TTC549 (cell line): ENCODE measurements around the gene GALNT5.
"Not testable (repeated sequence)": the region's sequence is repeated elsewhere in the genome, so short reads cannot be mapped to it uniquely, and the experiment has no call there.

Experiments used
- FAIRE-seq: peaks from 2 replicates; lab custom pipeline; 2012; peaks lifted over from hg19 to GRCh38; lab: Jason Lieb, UNC

Gene GALNT5

DNA sequence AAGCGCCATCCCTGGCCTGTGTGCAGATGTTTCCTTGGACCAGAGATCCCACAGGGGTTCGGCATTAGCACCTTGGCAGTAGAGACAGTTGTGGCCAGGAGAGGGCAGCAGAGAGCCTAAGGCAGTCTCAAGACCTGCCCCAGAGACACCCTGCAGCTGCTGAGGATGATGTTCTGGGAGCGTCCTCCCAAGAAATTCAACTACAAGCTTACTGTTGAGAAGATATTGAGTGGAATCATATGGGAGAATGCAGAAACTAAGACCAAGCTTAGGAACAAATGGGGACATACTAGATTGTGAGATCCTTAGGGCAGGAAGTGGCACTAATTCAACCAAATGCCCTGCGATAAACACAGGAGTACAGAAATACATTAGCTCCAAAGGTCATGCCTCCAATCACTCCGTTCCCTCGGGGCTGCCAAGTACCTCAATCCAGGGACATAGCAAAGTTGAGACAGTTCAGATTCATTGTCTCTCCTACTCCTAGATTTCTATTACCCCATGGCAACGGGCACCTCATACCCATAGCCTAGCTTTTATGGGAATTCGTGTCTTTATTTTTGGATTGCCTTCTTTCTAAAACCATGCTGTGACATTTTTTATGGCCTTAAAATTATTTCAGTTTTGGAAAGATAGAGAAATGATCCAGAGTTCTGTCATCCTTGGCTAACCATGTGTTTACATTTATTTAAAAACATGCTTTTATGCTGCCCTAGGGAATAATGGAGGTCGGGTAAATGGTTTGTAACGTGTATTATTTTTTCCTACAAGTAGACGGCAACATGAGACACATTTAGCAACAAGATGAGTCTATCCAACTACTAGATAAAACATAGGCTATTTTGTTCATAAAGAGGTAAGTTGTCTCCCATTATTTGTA is 70.4 kb downstream of the GALNT5 start:
- FAIRE-seq = no peak

DNA sequence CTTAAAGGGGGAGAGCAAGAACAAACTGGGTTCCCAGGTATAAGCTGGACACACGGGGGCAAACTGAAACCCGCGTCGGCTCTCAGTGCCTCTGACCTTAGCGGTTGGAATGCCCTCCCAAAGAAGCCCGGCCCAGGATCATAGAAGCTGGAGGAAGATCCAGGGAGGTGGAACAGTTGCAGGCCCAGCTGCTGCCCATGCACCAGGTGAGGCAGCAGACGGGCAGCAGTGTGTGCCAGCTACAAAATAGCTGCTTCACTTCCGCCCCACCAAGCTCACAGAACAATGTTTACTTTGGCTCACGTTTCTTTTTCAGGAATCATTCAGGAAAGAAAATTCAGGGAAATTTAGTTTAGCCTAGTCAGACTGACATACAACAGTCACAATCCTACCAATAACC is 72.0 kb downstream of the GALNT5 start:
- FAIRE-seq = no peak

DNA sequence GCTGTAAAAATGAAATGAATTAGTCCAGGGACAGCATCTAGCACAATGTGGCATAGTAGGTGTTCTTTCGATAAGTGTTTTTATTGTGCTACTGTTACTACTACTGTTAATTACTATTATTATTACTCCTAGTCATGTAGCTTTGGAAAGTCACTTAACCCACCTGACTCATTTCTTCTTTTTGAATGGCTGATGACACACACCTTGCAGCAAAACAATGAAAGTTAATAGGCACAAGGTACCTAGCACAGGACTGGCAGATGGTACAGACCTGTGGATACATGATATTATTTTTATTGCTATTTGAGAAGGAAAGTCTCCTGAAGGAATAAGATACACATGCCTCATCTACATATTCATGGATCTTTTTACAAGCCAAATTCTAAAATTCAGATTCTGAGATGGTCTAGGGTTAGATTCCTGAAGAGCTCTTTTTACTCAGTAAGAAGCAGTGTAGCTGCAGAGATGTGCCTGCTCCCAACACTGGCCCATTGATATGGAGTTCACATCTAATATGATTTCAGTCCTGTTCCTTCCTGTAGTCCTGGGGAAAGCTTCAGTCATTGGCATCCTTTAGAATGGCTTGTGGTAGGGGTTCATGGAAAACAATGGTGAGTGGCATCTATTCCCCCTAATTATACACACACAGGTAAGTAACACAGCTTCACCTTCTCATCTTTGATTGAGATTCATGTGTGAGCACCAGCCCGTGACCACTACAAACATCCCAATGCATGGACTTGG is 76.0 kb downstream of the GALNT5 start:
- FAIRE-seq = no peak

DNA sequence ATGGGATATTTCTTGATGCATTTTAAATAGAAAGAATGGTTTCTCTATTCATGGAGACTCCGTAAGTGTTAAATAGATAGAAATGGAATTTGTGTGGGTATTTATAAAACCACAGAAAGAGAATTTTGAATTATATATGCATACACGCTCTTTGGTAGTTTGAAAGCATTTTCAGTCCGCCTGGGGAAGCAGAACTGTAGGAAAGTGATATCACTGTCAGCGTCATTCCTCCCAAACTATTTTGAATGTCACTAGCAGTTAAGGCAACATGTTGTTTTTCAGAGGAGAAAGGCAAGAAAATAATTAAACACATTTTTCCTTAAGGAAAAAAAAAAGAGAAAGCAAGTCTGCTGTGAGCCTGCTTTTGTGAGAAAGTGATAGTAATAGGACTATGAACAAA is 76.8 kb downstream of the GALNT5 start:
- FAIRE-seq = no peak

DNA sequence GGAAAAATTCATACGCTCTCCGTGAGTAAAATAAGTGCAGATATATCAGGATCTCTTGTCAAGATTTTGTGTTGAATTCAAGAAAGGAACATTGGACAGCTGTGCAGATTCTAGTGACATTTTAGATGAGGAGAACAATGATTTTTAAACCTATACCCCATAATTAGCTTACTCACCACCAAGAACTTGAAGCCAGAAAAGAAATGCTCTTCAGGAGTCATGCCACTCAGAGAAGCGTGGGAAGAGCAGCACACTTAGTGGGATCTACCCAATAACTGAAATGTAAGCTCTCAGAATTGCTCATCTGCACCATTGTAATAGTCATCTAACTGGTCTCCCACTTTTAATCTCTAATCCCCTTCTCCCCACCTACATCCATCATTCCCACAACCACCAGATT is 77.3 kb downstream of the GALNT5 start:
- FAIRE-seq = no peak

DNA sequence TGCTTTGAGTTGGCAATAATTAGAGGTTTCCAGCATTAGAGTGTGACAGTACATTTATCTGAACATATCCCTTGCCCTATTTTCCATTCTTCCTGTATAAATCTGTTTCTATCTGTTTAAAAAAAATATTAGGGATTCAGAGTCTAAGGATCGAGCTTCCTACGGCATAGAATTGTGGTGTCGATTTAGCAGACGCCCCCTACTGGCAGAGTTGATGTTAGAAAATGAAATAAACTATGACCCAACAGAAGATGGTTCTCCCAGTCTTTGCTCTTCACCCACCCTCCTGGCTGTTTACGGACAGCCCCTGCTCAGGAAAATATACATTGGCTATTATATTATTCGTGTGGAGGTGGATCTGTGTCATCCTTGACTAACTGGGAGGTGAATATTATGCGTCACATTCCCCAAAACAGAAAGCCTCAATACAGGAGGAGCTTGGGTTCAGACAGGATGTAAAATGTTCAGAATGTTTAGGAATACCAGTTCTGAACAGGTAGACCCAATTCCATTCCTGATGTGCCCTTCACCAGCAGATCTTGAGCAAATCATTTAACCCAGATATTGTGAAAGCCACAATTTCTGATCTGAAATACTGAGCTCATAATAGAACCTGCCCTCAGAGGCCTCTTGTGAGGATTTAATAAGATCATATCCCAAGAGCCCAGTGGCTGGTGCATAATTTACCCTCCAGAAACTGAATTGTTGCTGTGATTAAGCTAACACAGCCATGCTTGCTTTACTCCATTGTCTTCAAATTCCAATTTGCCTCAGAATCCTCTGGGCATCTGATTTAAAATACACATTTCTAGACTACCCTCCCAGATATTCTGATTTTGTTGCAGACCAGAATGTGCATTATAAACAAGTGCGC is 78.9 kb downstream of the GALNT5 start:
- FAIRE-seq = no peak

DNA sequence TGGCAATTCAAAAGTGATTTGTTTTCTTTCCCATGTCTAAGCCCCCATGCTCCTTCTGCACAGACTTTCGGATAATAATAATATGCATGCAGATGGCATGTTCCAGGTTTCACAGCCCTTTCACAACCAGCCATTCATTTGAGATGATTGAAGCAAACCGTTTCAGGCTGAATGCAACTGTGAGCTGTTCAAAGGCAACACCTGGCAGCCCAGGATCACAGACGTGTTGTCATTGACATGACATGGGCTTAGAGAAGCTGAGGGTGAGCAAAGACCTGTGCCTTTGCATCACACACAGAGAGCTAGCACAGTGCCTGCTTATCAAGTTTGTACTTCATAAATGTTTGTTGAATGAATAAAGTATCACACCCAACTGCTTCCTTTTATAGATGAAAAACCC is 80.5 kb downstream of the GALNT5 start:
- FAIRE-seq = no peak

DNA sequence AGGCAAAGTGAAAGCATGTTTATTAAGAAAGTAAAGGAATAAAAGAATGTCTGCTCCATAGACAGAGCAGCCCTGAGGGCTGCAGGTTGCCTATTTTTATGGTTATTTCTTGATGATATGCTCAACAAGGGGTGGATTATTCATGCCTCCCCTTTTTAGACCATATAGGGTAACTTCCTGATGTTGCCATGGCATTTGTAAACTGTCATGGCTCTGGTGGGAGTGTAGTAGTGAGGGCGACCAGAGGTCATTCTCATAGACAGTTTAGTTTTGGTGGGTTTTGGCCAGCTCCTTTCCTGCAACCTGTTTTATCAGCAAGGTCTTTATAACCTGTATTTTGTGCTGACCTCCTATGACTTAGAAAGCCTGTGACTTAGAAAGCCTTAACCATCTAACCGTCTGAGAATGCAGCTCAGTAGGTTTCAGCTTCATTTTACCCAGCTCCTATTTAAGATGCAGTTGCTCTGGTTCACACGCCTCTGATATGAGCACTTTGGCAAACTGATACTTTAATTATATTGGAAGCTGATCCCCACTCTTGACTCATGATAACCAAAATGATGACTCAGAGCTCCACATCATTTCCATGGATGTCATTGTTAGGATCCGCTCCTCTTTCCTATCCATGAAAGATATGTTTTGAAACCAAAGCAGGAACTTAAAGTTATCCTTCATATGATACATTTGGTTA is 82.6 kb downstream of the GALNT5 start:
- no peak for FAIRE-seq

DNA sequence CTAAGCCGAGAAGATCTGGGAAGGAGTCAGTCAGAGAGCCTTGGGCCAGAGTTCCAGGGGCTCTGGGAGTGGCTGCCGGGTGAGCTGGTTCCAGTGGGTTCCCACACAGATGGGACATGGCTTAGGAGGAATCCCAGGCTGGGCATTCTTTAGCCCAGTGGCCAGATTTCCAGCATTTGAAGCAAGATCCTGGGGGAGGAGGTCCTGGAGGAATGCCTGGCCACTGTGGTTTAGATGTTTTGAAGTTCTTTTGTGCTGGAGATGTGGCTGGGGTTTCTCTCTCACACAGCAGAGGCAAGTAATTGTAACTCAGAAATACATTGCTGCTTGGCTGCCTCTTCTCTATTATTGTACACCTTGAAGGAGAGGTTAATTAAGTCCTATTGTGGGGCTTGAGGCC is 83.9 kb downstream of the GALNT5 start:
- FAIRE-seq = not testable (repeated sequence)

DNA sequence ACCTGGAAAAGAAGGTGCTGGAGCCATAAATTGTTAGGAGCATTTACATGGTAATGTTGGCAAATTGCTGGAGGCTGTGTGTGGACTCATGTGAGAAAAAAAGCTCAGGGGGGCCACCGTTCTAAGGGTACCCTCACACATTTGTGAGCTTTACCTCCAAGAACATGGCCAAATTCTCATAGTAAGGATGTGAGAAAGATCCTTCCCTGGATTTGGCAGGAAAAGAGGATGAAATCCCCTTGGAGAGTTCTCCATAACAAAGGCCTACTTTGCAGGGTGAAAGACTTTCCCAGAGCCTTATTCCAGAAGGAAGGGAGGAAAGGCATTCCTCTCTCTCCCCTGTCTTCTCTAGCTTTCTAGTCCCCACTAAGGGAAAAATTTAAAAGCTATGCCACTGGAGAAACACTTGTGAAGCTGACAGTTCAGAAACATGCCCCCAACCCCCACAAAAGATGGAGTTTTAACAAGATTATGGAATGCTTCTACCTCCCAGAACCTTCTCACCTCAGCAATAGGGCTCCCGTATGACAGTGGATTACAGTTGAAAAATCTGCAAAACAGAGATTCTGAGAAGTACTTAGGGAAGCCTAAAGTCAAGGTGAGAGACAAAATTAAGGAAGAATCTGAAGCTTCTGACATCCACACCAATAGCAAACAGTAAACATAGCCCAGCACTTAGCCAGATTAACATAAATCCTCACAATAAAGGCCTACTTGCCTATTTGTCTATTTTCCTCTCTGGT is 88.3 kb downstream of the GALNT5 start:
- no peak for FAIRE-seq

DNA sequence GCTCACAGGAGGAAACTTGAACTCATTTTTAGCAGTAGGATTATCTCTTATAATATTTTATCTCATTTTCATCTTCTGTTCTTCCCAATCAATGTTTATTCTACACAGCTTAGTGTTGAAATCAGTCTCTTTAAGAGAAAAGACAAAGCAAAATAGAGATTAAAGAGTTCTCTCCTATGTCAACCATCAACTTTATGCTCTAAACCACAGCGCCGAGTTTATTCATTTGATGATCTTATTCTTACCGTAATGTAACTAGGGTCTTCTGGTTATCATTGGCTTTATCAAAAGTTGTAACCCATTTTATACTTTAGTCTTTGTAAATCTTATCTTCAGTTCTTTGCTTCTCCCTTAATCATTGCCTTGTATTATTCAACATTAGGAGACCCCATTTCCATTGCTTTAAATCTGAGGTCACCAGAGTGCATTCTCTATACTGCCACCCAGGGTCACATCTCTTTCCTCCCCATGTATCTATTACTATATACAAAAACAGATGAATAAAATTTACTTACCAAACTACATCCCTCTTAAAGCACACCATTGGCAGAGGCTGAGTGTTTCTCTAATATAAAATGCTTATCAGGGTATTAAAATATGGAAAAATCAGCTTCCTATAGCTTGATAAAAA is 90.9 kb downstream of the GALNT5 start:
- no peak for FAIRE-seq

DNA sequence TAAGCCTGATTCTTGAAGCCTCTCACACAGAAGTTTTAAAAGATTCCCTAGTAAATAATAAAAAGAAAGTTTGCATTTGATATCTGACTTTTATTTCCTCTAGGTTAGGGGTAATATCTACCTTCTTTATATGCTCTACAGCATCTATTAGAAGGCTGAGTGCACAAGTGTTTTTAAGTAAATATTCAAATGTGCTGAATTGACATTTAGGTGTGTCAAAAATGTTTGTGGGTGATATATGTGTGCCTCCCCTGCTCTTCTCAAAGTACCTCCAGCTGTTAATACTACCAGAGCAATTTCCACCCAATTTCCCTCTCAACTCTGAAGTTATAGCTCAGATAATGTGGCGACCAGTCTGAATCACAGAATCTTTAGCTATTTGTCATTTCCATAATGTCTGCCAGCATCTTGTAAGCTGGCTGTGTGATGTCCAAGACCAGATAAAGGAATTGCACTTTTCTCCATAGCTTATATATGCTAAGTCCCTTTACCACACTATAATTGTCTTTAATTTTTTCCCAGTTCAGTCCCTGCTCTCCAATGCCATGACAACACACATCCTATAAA is 92.5 kb downstream of the GALNT5 start:
- FAIRE-seq = no peak

DNA sequence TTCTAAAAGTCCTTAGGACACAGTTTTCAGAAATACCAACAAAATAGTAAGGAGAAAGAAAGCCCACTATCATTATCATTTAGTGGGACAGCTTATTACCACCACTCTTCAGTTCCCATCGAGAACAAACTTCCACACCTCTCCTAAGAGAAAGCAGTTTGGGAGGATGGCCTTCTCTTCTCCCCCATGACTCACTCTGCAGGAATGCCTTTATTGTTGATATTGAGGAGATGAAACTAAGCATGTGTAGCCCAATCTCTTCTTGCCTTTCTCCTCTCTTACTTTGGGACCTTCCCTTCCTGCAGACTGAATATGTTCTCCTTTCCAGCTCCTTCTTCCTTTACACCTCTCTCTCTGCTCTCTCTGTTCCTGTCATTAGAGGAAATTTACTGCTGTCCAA is 98.1 kb downstream of the GALNT5 start:
- FAIRE-seq = no peak

DNA sequence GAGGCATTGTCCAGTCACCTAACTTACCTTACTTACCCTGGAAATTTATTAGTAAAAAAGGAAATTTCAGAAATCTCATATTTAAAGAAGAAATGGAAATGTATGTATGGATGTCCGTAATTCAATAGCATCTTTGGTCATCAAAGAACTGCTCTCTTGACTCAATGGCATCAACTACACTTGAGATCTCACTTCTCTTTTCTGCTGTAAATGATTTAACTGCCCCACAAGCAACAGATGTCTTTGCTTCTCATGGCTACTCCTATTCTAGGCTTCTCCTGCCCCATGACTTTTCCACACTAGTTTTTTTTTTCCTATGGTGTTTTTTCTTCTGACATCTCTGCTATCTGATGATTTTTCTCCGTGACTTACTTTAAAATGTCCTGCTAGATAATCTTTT is 102.1 kb downstream of the GALNT5 start:
- no peak for FAIRE-seq

DNA sequence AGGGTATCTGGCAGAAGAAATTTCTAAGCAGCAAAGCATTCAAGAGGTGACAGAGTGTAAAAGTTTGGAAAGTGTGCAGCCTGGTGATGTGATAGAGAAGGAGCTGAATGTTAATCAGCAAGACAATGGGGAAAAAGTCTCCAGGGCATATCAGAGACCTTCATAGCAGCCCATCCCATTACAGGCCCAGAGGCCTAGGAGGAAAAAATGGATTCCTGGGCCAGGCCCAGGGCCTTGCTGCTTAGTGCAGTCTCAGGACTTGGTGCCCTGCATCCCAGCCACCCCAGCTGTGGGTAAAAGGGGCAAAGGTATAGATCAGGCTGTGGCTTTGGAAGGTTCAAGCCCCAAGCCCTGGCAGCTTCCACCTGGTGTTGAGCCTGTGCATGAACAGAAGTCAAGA is 104.0 kb downstream of the GALNT5 start:
- FAIRE-seq = no peak

DNA sequence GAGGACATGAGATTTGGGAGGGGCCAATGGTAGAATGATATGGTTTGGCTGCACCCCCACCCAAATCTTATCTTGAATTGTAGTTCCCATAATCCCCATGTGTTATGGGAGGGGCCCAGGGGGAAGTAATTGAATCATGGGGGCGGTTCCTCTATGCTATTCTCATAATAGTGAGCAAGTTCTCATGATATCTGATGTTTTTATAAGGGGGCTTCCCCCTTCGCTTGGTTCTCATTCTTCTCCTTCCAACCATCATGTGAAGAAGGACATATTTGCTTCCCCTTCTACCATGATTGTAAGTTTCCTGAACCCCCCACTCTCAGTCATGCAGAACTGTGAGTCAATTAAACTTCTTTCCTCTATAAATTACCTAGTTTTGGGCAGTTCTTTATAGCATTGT is 105.1 kb downstream of the GALNT5 start:
- FAIRE-seq = no peak

DNA sequence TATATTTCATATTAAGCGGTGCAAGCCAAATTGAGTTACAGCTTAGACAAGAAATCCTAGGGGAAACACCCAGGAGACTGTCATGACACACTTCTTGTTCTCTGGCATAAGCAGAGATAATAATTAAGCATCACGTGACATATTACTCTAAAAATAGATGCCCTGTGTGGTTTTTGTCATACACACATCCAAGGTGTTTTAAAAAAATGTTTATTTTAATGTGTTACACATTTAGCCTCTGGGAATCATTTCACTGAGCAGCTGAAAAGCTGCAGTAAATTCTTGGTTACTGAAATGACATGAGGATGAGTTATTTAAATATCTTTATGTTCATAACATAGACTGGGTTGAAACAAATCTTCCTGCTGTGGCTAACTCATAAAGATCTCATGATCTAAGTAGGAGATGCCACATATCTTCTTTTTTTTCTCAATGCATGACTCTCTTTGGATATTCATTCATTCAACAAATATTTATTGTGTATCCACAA is 106.2 kb downstream of the GALNT5 start:
- no peak for FAIRE-seq
